Fibroblast of the aortic adventitia (primary cell): ENCODE results near the gene GEMIN4. TPM values are rescaled to one million over a fixed set of nuclear protein-coding genes. Genes with fewer than 3 reads are reported as not detected.
"Not testable (repeated sequence)": the region's sequence is repeated elsewhere in the genome, so short reads cannot be mapped to it uniquely, and the experiment has no call there.

ENCODE experiments used
- DNase-seq: peaks from one replicate; pipeline ENCODE4 v3.0.0-alpha.2; 2010; ENCODE audit warnings: low read depth
- H3K4me3 ChIP-seq: 2 replicates; pipeline ENCODE4 v1.5.1; 2011; ENCODE audit warnings: low read depth, mild to moderate bottlenecking, control low read depth, low read length, moderate library complexity
- total RNA-seq: library from RNA; depleted of rRNA; stranded (reverse); fragments of >200 nt; gene quantifications from 2 replicates; pipeline ENCODE4 v1.2.3, GENCODE V29; 2012; ENCODE audit warnings: low replicate concordance
- TF ChIP-seq, protein P1 (sequence below): IDR thresholded peaks from 2 replicates; pipeline ENCODE4 v1.5.1; 2011; ENCODE audit warnings: mild to moderate bottlenecking, low read length, control low read depth, inconsistent platforms; ENCODE audit not compliant: insufficient read depth

The GEMIN4 gene
- total RNA-seq, 1 donor, result 16.7 TPM

- DNase-seq, result no peak
- no peak overlapping the region for H3K4me3 ChIP-seq
- TF ChIP-seq, protein P1, sequence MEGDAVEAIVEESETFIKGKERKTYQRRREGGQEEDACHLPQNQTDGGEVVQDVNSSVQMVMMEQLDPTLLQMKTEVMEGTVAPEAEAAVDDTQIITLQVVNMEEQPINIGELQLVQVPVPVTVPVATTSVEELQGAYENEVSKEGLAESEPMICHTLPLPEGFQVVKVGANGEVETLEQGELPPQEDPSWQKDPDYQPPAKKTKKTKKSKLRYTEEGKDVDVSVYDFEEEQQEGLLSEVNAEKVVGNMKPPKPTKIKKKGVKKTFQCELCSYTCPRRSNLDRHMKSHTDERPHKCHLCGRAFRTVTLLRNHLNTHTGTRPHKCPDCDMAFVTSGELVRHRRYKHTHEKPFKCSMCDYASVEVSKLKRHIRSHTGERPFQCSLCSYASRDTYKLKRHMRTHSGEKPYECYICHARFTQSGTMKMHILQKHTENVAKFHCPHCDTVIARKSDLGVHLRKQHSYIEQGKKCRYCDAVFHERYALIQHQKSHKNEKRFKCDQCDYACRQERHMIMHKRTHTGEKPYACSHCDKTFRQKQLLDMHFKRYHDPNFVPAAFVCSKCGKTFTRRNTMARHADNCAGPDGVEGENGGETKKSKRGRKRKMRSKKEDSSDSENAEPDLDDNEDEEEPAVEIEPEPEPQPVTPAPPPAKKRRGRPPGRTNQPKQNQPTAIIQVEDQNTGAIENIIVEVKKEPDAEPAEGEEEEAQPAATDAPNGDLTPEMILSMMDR, result no peak
Observed at GRCh38 chr17:774313-774584, 22.2 kb upstream of the GEMIN4 start.

DNA sequence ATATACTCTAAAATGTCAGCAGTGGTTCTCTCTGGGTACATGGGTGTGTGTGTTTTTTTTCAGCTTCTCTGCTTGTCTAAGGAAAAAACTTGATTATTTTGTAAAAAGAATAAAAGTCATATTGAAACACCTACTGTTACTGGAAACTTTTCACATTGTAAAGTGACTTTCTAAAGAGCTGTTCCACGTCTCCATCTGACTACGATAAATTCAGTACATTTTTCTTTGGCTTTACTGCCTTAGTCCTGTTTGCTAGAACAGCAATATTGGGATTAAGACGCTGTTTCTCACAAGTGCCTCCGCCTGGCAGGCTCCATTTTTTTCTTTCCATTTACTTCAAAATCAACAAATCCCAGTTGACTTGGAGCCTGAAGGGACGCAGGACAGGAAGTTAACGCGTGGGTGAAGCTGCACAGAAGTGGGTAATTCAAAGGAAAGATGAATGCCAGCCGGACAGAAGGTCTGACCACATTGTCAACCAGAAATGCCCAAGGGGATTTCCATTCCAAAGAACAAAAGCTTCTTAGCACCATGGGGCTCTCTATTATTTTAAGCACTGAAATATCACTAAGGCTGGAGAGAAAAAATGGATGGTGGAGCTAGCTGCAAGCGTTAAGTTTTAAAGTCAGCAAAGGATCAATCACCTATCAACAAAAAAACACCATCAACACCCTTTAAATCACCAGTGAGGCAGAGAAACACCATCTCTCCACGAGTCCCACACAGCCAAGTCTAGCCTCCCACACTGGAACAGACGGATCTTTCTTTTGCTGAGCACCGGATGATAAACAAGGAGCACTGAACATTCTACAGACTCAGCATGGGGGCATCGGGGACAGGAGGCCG, 21.6 kb upstream of the GEMIN4 start:
- no peak for DNase-seq
- TF ChIP-seq, protein P1, result no peak
- no peak overlapping the region for H3K4me3 ChIP-seq

GRCh38 chr17:773016-773415, 21.0 kb upstream of the GEMIN4 start:
- no peak overlapping the region for H3K4me3 ChIP-seq
- TF ChIP-seq, protein P1, result no peak
- DNase-seq, result no peak

GRCh38 chr17:767076-767475, 15.0 kb upstream of the GEMIN4 start:
- TF ChIP-seq, protein P1, result no peak
- no peak overlapping the region for H3K4me3 ChIP-seq
- no peak for DNase-seq

- DNase-seq, result no peak
- H3K4me3 ChIP-seq, result no peak overlapping the region
- TF ChIP-seq, protein P1, result no peak
Observed at GRCh38 chr17:760371-760770, 8.3 kb upstream of the GEMIN4 start.

- H3K4me3 ChIP-seq, result no peak overlapping the region
- no peak for DNase-seq
- TF ChIP-seq, protein P1, result no peak
Observed at GRCh38 chr17:759964-760363, 7.9 kb upstream of the GEMIN4 start.

DNA sequence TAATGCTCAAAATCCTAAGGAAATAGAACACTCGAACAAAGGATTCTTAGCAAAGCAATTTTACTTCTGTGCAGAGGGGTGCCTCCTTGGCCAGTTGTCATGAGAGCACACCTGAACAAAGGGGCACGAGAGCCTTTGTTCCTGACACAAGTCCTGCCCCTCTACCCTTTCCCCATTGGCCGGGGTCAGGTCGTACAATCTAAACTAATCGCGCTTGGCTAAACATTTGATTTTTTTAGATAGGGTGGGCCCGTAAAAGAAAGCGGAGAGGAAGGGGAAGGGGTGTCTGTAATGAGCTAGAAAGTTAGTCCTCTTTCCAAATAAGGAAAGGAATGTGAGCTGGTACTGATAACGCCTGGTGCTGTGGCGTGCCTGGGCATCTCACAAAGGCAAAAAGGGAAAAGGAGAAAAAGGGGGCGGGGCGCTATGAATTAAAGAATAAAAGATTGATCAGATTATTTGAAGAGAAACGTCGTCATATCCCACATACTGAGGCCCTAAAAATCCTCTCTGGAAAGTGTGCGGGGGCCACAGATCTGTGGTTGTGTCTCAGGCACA, 4.0 kb upstream of the GEMIN4 start:
- not testable (repeated sequence) for DNase-seq, H3K4me3 ChIP-seq

GRCh38 chr17:755319-755961, 3.4 kb upstream of the GEMIN4 start:
- not testable (repeated sequence) for H3K4me3 ChIP-seq

More at GRCh38 chr17:755319-755961, 3.4 kb upstream of the GEMIN4 start:
- DNase-seq, result not testable (repeated sequence)
